ENCODE results near the gene PALLD.
"Not testable (repeated sequence)": the region's sequence is repeated elsewhere in the genome, so short reads cannot be mapped to it uniquely, and the experiment has no call there.

Gene PALLD

GRCh38 chr4:168725930-168726329 lies 229.1 kb downstream of the PALLD start:
- Histone ChIP-seq H3K4ac (ENCODE audit: low read length) (no peak overlapping the region), H2BK15ac (ENCODE audit: low read length) (no peak overlapping the region), H2AK5ac (ENCODE audit: low read depth, low read length) (no peak overlapping the region), H3K18ac (ENCODE audit: low read length) (no peak overlapping the region), H2BK120ac (ENCODE audit: low read depth, low read length) (no peak overlapping the region), H3K9ac (ENCODE audit: low read depth, low read length, poor library complexity) (no peak overlapping the region), H3K27ac (replicated peaks; ENCODE audit: low read length) (no peak overlapping the region), H3K4me1 (ENCODE audit: control insufficient read depth in 2 of 2, insufficient read depth in 1 of 2, low read depth in 1 of 2, low read length in 2 of 2) (no peaks in the 10 kb centered on the region), H2BK12ac (ENCODE audit: low read length) (no peak overlapping the region), H3K9me3 (replicated peaks in 1 of 2; ENCODE audit: control insufficient read depth in 2 of 2, insufficient read depth in 1 of 2, low read depth in 1 of 2, low read length in 2 of 2) (peaks cover 0 to 24% of the 10 kb centered on the region in 2 donors), H3K23ac (ENCODE audit: low read depth, low read length, poor library complexity) (no peak overlapping the region), H2BK5ac (ENCODE audit: low read length) (no peak overlapping the region), H3K27me3 (ENCODE audit: control insufficient read depth in 3 of 3, insufficient read depth in 3 of 3, low read depth in 1 of 3, low read length in 3 of 3) (no peaks in the 10 kb centered on the region), H3K4me2 (ENCODE audit: insufficient read depth, low read length, poor library complexity, severe bottlenecking) (no peak overlapping the region), H4K8ac (ENCODE audit: low read depth, low read length) (no peak overlapping the region), H3K79me1 (ENCODE audit: low read depth, low read length) (no peaks in the 10 kb centered on the region), H3K4me3 (ENCODE audit: low read length in 2 of 2) (no peak overlapping the region), H3K36me3 (replicated peaks in 1 of 2; ENCODE audit: control insufficient read depth in 2 of 2, insufficient read depth in 2 of 2, low read length in 2 of 2) (no peaks in the 10 kb centered on the region), H2AFZ (ENCODE audit: low read length) (no peak overlapping the region), H4K91ac (ENCODE audit: low read depth, low read length, poor library complexity) (no peak overlapping the region), H3K14ac (ENCODE audit: low read length) (no peak overlapping the region)
- no peak for DNase-seq (ENCODE audit: low spot score)
- WGBS, 2 donors (ENCODE audit: extremely low coverage in 2 of 2, insufficient read length in 2 of 2, insufficient replicate concordance in 1 of 2) = no CpG with 5 or more reads among the region's 1 CpG

GRCh38 chr4:168727181-168727580 lies 230.3 kb downstream of the PALLD start:
- not testable (repeated sequence) for H3K27ac ChIP-seq (replicated peaks; ENCODE audit: low read length); H3K79me1 ChIP-seq (ENCODE audit: low read depth, low read length); H2AK5ac ChIP-seq (ENCODE audit: low read depth, low read length); H3K4ac ChIP-seq (ENCODE audit: low read length); H3K4me2 ChIP-seq (ENCODE audit: insufficient read depth, low read length, poor library complexity, severe bottlenecking); H2BK15ac ChIP-seq (ENCODE audit: low read length); H4K8ac ChIP-seq (ENCODE audit: low read depth, low read length); H2BK5ac ChIP-seq (ENCODE audit: low read length); H2BK12ac ChIP-seq (ENCODE audit: low read length); H3K4me3 ChIP-seq (ENCODE audit: low read length in 2 of 2); H3K18ac ChIP-seq (ENCODE audit: low read length); H2AFZ ChIP-seq (ENCODE audit: low read length); H3K4me1 ChIP-seq (ENCODE audit: control insufficient read depth in 2 of 2, insufficient read depth in 1 of 2, low read depth in 1 of 2, low read length in 2 of 2); H3K9ac ChIP-seq (ENCODE audit: low read depth, low read length, poor library complexity); H2BK120ac ChIP-seq (ENCODE audit: low read depth, low read length); H3K27me3 ChIP-seq (ENCODE audit: control insufficient read depth in 3 of 3, insufficient read depth in 3 of 3, low read depth in 1 of 3, low read length in 3 of 3); H3K14ac ChIP-seq (ENCODE audit: low read length); H4K91ac ChIP-seq (ENCODE audit: low read depth, low read length, poor library complexity); DNase-seq (ENCODE audit: low spot score); H3K23ac ChIP-seq (ENCODE audit: low read depth, low read length, poor library complexity); H3K36me3 ChIP-seq (replicated peaks in 1 of 2; ENCODE audit: control insufficient read depth in 2 of 2, insufficient read depth in 2 of 2, low read length in 2 of 2)
- H3K9me3 ChIP-seq (replicated peaks in 1 of 2; ENCODE audit: control insufficient read depth in 2 of 2, insufficient read depth in 1 of 2, low read depth in 1 of 2, low read length in 2 of 2) = peaks cover 0 to 24% of the 10 kb centered on the region in 2 donors

- Histone ChIP-seq H3K4me2 (ENCODE audit: insufficient read depth, low read length, poor library complexity, severe bottlenecking) (no peak overlapping the region), H3K27me3 (ENCODE audit: control insufficient read depth in 3 of 3, insufficient read depth in 3 of 3, low read depth in 1 of 3, low read length in 3 of 3) (no peaks in the 10 kb centered on the region), H3K23ac (ENCODE audit: low read depth, low read length, poor library complexity) (no peak overlapping the region), H2AFZ (ENCODE audit: low read length) (no peak overlapping the region), H4K8ac (ENCODE audit: low read depth, low read length) (no peak overlapping the region), H3K4me1 (ENCODE audit: control insufficient read depth in 2 of 2, insufficient read depth in 1 of 2, low read depth in 1 of 2, low read length in 2 of 2) (peaks cover 4 to 8% of the 10 kb centered on the region in 2 donors), H2BK15ac (ENCODE audit: low read length) (no peak overlapping the region), H3K9me3 (replicated peaks in 1 of 2; ENCODE audit: control insufficient read depth in 2 of 2, insufficient read depth in 1 of 2, low read depth in 1 of 2, low read length in 2 of 2) (peaks cover 0 to 24% of the 10 kb centered on the region in 2 donors), H2AK5ac (ENCODE audit: low read depth, low read length) (no peak overlapping the region), H3K9ac (ENCODE audit: low read depth, low read length, poor library complexity) (no peak overlapping the region), H3K36me3 (replicated peaks in 1 of 2; ENCODE audit: control insufficient read depth in 2 of 2, insufficient read depth in 2 of 2, low read length in 2 of 2) (no peaks in the 10 kb centered on the region), H4K91ac (ENCODE audit: low read depth, low read length, poor library complexity) (no peak overlapping the region), H2BK5ac (ENCODE audit: low read length) (no peak overlapping the region), H3K14ac (ENCODE audit: low read length) (no peak overlapping the region), H3K4me3 (ENCODE audit: low read length in 2 of 2) (no peak overlapping the region), H3K4ac (ENCODE audit: low read length) (no peak overlapping the region), H3K79me1 (ENCODE audit: low read depth, low read length) (peaks cover 2% of the 10 kb centered on the region), H2BK12ac (ENCODE audit: low read length) (no peak overlapping the region), H3K18ac (ENCODE audit: low read length) (no peak overlapping the region), H2BK120ac (ENCODE audit: low read depth, low read length) (no peak overlapping the region), H3K27ac (replicated peaks; ENCODE audit: low read length) (no peak overlapping the region)
- no peak for DNase-seq (ENCODE audit: low spot score)
- WGBS, 2 donors (ENCODE audit: extremely low coverage in 2 of 2, insufficient read length in 2 of 2, insufficient replicate concordance in 1 of 2) = no CpG with 5 or more reads among the region's 6 CpGs
Observed at GRCh38 chr4:168731006-168731636, 234.3 kb downstream of the PALLD start.

- Histone ChIP-seq H2BK120ac (ENCODE audit: low read depth, low read length) (no peak overlapping the region), H3K79me1 (ENCODE audit: low read depth, low read length) (peaks cover 2% of the 10 kb centered on the region), H3K27me3 (ENCODE audit: control insufficient read depth in 3 of 3, insufficient read depth in 3 of 3, low read depth in 1 of 3, low read length in 3 of 3) (no peaks in the 10 kb centered on the region), H3K14ac (ENCODE audit: low read length) (no peak overlapping the region), H4K8ac (ENCODE audit: low read depth, low read length) (no peak overlapping the region), H2AFZ (ENCODE audit: low read length) (no peak overlapping the region), H3K23ac (ENCODE audit: low read depth, low read length, poor library complexity) (no peak overlapping the region), H3K4me2 (ENCODE audit: insufficient read depth, low read length, poor library complexity, severe bottlenecking) (no peak overlapping the region), H3K4me1 (ENCODE audit: control insufficient read depth in 2 of 2, insufficient read depth in 1 of 2, low read depth in 1 of 2, low read length in 2 of 2) (peaks cover 9 to 13% of the 10 kb centered on the region in 2 donors), H3K4ac (ENCODE audit: low read length) (no peak overlapping the region), H3K9ac (ENCODE audit: low read depth, low read length, poor library complexity) (no peak overlapping the region), H3K18ac (ENCODE audit: low read length) (no peak overlapping the region), H2BK12ac (ENCODE audit: low read length) (no peak overlapping the region), H2BK15ac (ENCODE audit: low read length) (no peak overlapping the region), H2BK5ac (ENCODE audit: low read length) (no peak overlapping the region), H3K27ac (replicated peaks; ENCODE audit: low read length) (no peak overlapping the region), H3K4me3 (ENCODE audit: low read length in 2 of 2) (no peak overlapping the region), H2AK5ac (ENCODE audit: low read depth, low read length) (no peak overlapping the region), H3K36me3 (replicated peaks in 1 of 2; ENCODE audit: control insufficient read depth in 2 of 2, insufficient read depth in 2 of 2, low read length in 2 of 2) (no peaks in the 10 kb centered on the region), H3K9me3 (replicated peaks in 1 of 2; ENCODE audit: control insufficient read depth in 2 of 2, insufficient read depth in 1 of 2, low read depth in 1 of 2, low read length in 2 of 2) (peaks cover 0 to 20% of the 10 kb centered on the region in 2 donors), H4K91ac (ENCODE audit: low read depth, low read length, poor library complexity) (no peak overlapping the region)
- DNase-seq (ENCODE audit: low spot score) = no peak
- WGBS, 2 donors (ENCODE audit: extremely low coverage in 2 of 2, insufficient read length in 2 of 2, insufficient replicate concordance in 1 of 2) = no CpG with 5 or more reads among the region's 6 CpGs
Observed at GRCh38 chr4:168731706-168732414, 235.0 kb downstream of the PALLD start.

Measured in neuronal stem cell (in vitro differentiated cells).